ENCODE measurements around the gene CNFN. TPM values are rescaled to one million over a fixed set of nuclear protein-coding genes. Genes with fewer than 3 reads are reported as not detected.

Gene CNFN, protein sequence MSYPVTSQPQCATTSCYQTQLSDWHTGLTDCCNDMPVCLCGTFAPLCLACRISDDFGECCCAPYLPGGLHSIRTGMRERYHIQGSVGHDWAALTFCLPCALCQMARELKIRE
- 3.8 TPM in 1 of 2 replicates, not detected in the other for total RNA-seq (2014; rRNA removed; shearing (Covaris generic))

DNA sequence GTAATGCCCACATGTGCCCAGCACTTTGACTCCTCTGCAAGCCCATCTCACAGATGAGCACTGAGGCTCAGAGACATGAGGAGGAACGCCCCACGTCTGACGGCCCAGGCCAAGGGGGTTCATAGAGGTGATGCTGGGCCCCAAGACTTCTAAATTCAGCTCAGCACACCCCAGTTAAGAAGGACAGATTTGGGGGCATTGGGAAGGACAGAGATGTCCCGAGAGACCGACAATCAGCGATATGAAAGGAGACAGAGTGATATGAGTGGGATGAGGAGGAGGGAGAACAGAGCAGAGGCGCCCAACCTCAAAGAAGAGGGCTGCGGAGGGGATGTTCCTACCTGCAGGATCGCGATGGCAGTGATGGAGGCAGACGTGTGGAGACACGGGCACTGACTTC, at the start of gene CNFN:
Gene CNFN (minus strand): TSS at position 399 of the 400 bp plus-strand sequence. CDS start 1,260 bp downstream, outside the sequence.
- DNase-seq (ENCODE audit: low read depth) = no peak

DNA sequence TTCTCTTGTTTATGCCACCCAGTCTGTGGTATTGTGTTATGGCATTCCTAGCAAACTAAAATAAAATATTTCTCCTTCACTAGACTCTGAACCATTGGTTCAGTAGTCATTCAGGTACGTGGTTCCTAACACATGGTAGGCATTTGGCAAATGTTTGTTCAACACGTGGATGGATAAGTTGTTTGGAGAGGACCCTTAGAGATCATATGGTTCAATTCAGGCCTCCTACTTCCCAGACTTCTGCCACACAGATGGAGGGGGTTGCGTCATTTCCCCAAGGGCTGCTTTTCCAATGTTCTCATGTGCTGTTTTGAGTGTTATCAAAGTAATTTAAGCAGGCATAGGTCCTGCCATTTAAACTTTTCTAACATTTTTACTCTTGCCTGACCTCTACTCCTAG, 45.9 kb upstream of the CNFN start:
- DNase-seq (ENCODE audit: low read depth) = no peak

DNA sequence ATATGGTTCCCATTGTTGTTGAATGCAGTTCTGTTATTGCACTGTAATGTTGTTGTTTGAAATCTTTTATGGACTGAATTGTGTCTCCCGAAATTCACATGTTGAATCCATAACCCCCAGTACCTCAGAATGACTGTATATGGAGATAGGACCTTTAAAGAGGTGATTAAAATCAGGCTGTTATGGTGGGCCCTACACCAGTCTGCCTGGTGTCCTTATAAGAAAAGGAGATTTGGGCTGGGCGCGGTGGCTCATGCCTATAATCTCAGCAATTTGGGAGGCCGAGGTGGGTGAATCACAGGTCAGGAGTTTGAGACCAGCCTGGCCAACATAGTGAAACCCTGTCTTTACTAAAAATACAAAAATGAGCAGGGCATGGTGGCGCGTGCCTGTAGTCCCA, 45.2 kb upstream of the CNFN start:
- DNase-seq (ENCODE audit: low read depth) = no peak

DNA sequence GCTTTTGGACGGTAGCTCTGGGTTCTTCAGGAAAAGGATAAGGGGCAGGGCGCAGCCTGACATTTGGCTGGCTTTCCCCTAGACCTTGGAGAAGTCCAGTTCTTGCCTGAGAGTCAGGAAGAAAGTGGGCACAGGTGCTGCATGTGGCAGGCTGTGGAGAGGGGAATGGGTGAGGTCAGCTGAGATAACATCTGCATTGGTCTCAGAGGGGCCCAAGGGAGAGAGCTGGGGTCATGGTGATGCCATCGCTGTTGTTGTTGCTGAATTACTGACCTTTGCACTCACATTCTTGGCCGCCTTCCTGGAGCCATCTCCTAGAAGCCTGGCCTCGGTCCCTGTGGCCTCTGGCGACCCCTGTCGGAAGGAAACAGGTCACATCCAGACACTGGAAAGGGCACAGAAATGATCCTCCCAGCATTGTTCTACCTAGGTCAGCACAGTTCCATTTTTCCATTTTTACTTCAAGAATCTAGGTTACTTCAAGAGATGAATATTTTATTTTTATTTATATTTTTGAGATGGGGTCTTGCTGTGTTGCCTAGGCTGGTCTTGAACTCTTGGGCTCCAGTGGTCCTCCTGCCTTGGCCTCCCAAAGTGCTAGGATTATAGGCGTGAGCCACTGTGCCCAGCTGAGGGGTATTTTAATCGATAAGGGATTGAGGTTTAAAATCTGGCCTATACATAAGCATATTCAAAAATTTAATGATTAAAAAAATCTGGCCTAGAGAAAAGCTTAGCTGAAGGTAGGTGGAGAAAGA, 43.6 kb upstream of the CNFN start:
- peak; percentile 72 for DNase-seq (ENCODE audit: low read depth)

DNA sequence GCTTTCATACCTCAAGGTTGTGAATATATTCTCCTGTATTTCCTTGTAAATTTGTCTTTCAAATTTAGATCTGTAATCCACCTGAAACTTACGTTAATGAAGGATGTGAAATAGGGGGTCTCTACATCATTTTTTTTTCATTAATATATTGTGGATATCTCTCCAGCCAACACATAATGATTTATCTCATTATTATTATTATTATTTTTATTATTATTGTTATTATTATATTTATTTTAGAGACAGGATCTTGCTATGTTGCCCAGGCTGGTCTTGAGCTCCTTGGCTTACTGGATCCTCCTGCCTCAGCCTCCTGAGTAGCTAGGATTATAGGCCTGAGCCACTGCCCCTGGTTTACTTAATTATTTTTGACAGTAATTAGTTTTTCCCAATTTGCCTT, 41.4 kb upstream of the CNFN start:
- no peak for DNase-seq (ENCODE audit: low read depth)

DNA sequence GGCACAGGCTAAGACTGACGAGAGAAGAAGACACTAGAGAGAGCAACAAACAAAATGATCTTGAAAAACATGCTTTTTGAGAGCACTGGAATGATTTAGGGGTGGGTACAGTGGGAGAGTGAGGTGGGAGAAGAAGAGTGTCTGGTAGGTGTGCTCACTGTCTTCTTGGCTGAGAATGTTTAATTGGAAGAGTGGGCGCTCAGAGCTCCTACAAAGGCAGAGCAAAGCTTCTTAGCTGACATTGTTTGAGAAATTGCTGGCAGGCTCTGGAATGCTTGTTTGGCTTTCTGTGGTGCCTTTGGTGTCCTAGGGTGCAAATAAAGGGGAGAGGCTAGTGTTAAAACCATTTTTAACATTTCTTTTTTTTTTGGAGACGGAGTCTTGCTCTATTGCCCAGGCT, 38.6 kb upstream of the CNFN start:
- no peak for DNase-seq (ENCODE audit: low read depth)

DNA sequence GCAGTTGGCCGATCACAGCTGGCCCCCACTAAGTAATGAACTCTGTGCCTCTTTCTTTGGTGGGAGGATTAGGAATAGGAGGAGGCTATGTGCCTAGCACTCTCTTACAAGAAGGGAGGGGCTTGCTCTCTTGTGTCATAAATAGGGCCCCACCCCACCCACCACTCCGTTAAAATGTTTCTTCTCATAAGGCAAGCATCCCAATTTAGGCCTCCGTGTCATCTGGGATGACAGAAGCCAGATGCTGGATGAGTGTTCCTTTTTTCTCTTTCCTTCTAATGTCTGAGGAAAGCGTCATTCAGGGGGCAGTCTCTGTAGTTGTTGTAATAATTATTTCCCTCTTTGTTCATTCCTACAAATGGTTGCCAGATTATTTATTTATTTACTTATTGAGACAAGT, 37.2 kb upstream of the CNFN start, which contains the start of gene LIPE:
Gene LIPE (minus strand): TSS at position 76 of the 400 bp plus-strand sequence. CDS start 239 bp downstream, outside the sequence.
- DNase-seq (ENCODE audit: low read depth) = no peak

DNA sequence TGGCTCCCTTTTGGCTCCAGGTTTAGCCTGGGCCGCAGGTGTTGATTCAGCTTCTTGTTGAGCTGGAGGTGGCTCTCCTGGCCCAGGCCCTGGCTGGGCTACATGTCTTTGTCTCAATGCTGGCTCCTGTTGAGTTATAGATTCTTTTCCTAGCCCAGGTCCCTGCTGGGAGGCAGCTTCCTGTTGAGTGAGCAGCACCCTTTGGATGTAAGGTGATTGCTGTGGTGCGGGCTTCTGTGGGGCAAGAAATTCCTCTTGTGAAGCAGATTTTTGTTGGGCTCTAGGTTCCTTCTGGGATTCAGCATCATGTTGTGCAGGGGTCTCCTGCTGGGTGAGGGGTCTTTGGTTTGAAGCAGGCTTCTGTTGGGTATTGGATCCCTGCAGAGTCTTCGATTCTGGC, 36.5 kb upstream of the CNFN start:
- no peak for DNase-seq (ENCODE audit: low read depth)

DNA sequence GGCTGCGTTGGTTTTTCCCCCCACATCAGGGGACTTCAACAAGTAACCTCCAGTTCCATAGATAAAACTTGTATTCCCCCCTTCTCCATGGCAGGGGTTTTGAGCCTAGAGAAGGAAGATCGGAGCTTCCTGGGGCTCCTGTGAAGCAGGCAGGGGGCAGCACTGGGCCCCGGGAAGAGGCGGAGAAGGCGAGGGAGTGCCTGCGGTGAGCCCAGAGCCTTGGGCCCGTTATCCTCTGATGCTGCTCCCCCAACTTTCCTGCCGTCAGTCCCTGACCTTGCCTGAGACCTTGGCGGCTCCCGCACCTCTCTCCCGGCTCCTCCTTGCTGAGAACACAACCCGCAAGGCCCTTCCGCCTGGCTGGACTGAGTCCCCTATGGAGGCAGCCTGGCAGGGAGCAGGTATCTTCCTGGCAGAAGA, 34.6 kb upstream of the CNFN start:
- DNase-seq (ENCODE audit: low read depth) = no peak

DNA sequence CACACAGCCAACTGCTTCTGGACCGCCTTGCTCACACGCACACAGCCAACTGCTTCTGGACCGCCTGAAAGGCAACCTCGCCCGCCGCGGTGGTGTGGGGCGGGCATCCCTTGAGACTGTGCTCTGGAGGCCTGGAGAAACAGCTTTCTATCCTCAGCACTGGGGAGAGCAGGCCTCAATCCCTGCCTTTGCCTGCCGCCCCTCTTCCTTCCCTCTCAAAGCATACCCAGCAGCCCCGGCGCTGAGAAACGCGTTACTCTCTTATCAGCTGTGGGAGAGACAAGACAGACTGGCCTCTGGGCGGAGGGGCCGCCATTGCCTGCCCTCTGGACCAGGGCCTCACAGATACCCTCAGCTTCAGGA, 34.2 kb upstream of the CNFN start:
- no peak for DNase-seq (ENCODE audit: low read depth)

DNA sequence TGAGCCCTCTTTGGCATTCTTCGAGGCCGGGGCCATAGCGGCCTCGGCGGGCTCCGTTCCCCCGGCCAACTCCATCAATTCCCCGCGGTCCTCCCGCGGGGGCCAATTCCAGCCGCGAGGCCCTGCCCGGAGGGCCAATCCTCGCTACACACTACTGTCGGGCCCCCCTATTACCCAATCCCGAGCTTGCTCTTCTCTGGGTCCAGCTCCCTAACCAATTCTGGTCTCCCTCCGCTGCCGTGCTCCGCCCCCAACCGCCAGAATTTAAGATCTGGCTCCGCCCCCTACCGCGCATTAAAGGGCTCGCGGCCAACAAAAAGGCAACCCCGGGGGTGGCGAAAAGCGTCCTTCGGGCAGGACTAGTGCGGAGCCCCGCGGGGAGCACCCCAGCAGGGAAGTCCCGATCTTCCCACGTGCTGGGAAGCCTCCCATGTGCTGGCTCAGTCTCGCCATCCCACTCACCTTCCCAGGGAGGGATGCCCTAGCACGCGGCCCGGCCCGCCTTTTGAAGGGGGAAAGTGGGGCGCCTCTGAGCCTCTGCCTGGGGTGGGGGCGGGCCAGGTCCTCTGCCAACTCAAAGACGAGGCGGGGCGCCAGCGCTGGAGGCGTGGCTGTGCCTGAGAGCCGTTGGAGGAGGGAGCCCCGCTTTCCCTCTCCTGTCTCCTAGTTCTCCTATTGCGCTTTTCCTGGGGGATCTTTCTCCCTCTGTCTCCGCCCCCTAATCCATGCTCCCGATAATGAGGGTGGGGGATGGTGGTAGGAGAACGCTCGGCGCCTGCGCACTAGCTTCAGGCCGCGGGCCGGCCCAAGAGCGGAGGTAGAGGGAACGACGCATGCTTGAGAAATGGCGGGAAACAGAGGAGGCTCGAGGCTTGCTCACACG, 33.6 kb upstream of the CNFN start:
- DNase-seq (ENCODE audit: low read depth) = peak; percentile 84

DNA sequence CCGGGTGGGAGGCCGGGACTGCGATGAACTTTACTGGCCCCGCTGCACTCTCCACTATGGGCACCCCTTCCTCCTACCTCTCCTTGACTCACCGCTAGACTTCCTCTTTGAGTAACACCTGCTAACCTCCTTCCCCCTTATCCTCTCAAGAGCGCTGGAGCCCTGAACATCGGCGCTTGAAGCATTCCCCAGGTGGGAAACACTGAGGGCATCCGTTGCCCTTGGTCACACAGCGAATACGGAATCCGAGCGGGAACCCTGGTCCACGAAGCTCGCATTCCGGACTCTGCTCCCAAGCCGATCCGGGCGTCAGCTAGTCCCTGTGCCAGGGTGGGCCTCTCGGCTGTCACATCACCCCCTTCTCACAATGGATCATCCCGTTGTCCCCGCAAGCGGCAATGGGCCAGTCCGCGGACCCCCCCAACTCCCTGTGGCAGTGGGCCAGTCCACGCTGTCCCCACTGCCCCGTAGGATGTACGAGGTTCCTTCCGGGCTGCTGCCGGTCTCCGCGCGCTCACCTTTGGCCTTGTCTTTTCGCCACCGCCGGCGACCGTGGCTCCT, 32.9 kb upstream of the CNFN start:
- no peak for DNase-seq (ENCODE audit: low read depth)

DNA sequence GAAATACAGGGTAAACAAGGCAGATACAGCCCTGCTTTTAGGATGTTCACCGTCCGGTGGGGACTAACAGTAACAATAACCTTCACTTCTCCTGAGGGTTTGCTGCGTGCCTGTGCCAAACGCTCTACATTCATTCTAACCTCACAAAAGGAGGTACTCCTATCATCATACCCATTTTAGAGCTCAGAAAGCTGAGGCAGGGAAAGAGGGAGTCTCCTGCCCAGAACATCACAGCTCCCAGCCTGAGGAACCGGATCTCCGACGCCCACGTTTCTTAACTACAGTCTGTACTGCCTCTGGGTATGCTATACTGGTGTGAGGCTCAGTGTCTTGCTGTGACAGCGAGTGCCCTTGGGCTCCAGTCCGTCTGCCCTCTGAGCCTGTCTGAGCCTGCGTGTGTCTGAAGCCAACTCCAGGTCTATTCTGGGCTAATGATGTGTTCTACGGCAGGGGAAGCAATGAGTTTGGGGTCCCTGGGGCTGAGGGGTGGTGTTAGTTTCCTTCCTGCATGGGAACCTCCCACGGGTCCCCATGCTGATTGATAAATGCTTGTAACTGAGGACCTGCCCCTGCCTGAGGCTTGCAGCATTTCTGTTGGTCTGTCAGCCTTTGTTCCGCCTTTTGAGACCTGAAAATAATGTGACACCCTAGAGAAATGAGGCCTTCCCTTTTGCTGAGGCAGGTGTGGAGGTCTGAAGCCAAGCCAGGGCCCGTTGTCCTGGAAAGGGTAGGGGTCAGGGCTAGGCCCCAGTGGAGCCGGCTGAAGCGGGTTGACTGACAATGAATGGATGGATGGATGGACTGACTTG, 32.2 kb upstream of the CNFN start:
- DNase-seq (ENCODE audit: low read depth) = no peak

DNA sequence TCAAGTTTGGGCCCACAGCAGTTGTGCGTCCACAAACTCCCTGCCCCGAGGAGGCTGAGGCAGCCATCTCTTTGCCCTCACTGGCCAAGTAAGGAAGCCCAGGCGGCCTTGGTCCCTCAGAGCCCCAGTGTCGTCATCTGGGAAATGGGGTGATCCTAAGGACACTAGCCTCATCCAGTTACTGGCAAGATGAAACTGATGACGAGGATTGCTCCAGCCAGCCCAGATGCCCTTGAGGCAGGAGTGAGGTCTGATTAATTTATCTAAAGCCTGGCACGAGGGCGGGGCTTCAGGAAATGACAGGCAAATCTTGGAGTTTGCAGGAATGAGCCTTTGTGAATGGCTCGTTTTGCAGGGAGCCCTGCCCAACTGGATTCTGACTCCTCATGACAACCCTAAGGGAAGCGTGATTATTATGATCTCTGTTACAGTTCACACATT, 31.5 kb upstream of the CNFN start:
- DNase-seq (ENCODE audit: low read depth) = peak; percentile 69

DNA sequence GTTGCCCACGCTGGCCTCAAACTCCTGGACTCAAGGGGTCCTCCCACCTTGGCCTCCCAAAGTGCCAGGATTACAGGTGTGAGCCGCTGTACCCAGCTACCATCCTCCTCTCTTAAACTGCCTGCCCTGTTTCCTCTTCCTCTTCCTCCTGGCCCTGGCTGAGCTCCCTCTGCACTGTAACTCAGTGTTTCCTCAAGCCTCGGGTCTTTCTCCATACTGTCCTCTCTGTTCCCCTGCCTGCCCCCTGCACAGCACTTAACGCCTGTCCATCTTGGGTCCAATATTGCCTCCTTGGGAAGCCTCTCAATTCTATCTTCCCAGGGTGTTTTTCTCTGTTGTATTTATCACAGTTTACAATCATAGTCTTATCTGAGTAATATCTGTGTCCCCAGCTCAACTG, 31.0 kb upstream of the CNFN start:
- DNase-seq (ENCODE audit: low read depth) = no peak

DNA sequence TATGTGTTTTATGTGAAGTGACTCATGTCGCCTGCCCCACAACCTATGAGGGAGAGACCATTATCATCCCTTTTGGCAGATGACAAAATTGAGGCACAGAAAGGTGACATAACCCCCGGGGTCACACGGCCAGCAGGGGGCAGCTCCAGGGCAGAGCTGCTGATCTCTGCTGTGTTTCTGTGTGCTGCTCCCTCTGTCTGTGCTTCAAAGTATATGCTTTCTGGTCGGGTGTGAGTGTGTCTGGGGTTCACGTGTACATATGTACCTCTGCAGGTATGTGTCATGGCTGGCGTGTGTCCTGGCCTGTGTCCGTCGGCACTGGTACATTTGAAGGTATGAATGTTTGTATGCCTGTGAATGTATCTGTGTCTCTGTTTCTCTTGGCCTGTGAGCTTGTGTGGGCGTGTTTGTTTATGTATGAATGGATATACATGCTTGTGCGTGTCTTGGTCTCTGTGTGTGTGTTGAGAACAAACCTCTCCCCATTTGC, 30.0 kb upstream of the CNFN start:
- DNase-seq (ENCODE audit: low read depth) = peak; percentile 43

DNA sequence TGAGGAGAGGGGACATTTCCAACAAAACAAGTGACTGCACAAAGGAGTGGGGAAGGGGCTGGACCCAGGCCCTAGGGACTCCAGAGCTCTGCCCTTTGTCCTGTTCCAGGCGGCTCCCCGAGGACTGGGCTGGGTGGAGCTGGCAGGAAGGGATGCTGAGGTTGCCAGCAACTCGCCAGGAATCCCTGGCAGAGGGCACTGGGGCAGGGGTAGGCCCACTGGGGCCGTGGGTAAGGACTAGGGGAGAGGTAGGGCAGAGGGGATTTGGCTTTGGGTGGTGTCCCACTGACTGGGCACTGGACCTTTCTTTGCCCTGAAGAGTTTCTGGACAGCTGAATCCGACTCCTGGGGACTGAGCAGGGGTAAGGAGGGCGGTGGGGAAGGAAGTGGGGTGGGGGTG, 29.2 kb upstream of the CNFN start:
- DNase-seq (ENCODE audit: low read depth) = no peak

DNA sequence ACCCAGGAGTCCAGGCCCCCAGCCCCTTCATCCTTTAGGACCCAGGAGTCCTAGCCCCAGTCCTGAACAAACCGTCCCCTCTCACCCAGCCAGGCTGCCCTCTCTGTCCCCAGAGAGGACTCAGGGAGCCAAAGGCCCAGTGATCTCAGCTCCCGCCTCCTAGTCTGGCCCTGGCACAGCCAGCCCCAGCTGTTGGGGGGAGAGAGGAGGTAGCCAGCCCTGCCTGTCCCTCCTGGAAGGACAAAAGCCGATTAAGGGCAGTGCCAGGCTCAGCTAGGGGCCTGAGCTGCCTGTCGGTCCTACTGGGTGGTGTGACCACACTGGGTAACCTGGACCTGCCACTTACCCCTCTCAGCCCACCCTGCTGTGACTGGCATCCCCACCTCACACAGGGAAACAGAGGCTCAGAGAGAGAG, 22.6 kb upstream of the CNFN start:
- no peak for DNase-seq (ENCODE audit: low read depth)

DNA sequence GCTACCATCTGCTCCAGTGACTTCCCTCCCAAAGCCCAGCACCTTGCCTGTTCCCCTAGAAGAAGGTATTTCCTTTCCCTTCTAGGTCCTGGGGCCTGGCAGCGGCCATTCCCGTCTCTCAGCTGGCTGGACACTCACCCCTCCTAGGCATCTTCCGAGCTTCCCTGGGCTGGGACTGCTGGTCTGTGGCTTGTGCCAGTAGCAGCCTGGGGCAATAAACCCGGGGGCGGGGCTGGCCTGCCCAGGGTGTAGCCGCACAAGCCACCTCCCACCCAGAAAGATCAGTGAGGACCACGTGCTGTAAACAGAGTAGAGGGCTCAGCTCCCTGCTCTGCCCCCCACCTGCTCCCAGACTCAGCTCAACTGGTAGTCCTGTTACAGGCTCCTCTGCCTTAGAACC, 22.1 kb upstream of the CNFN start:
- DNase-seq (ENCODE audit: low read depth) = peak; percentile 77

DNA sequence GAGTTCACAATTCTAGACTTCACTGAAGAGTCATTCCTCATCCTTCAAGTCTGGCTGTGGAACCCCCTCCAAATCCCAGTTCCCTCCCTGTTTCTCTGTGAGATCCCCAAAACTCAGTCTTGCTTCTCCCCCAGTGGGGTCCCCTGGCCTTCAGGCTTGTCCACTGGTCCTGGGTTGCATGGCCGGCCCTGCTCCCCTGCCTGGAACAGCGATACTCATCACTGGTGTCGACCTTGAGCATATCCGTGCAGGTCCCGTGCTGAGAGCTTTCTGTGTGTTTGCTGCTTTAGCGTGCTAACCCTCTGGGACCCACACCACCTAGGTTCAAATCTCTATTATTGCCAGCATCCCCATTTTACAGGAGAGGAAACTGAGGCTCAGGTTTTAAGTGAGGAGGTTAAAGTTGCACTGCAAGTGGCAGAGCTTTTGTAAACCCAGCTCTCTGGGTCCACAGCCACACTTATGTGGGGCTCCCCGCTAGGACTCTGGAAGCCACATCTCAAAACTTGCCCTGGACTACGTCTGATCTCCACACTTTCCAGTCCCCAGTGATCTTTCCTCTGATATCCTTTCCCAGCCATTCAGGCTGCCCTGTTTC, 21.6 kb upstream of the CNFN start:
- DNase-seq (ENCODE audit: low read depth) = no peak

DNA sequence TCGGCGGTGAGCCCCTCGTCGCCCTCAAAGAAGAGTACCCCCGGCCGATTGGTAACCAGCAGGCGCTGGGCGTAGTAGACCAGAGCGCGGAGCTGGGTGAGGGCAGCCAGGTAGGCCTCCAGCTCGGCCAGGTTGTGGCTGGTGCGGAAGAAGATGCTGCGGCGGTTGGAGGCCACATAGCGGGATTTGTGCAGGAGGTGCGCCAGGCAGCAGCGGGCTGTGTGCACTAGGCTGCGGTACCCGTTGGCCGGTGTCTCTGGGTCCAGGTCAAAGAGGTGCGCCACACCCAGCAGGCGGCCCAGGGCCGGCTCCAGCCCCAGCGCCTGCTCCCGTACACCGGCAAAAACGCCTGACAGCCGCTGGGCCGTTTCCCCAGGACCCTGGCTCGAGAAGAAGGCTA, 20.3 kb upstream of the CNFN start:
- no peak for DNase-seq (ENCODE audit: low read depth)

Data from M059J (cell line).